Measurements from ENCODE around the gene GRID2.

The GRID2 gene

DNA sequence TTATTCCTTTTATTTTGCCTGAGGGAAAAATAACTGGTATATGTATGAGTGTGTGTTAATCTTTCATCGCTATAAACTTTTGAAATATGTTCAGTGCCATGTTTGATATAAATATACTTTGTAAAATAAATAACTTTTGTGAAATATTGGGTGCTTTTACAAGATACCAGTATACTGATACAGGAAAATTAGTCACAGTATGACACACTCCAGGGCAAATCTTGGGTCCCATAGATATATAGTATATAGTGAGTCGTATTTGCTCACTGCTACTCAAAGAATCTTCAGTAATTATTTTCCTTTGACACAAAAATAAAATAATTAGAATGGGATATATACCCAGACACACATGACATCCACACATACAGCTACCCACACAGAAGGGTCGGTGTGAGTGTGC lies 472.3 kb downstream of the GRID2 start:
- no peak for DNase-seq

GRCh38 chr4:92789741-92790140 lies 486.0 kb downstream of the GRID2 start:
- DNase-seq = no peak

DNA sequence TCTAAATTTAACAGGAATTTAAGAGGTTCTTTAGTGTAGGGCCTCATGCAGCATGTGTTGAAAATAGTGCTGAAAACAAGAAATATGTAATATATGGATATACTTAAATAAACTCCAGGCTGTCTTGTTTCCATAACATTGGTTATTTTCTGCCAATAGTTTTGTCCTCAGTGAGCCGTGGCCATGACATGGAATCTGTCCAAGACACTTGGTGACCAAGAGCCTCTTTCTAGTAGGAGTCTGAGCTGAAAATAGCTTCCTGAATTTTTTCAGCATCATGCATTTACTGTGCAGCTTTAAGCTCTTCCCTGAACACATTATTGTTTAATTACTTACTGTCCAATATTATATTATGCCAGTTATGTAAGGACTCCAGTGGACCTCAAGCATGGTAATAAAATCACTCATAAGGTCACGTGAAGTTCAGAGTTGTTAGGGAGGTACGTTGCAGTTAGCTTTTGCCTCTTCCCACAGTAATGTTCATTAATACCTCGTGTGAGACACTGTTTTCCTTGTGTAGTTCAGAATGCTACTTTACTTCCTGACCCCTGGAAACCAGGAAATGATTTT lies 488.2 kb downstream of the GRID2 start:
- no peak for DNase-seq

DNA sequence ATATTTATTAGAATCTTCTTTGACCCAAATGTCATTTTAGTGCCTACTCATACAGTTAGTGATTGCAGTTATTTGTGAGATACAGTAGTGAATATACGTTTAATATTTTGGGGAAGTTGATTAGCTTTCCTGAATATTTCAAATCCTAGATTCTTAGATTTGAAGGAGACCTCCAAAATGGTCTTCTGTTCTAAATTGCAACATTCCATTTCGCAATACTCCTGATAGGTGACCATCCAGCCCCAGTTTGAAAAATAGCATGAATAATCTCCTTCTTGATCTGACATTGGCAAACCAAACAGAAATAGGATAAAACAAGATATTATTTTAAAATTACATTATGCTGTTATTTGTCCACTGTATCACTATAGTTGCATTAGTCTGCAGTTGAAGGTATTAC lies 505.6 kb downstream of the GRID2 start:
- no peak for DNase-seq

DNA sequence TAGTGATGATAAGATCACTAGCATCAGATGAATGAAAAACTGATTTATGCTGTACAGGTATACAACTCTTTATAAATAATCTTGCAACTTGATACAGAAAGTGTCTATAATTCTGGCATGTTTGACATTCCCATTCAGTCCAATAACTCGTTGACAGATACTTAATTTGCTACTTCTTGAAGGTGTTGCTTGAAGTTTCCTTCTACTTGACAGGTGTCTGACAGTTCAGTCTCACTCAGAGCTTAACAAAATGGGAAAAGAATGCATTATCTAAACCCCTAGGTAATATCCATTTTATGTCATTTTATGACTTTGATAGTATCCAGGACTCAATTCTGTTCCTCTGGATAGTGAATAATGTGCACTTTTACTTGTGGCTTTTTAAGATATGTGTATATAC lies 508.9 kb downstream of the GRID2 start:
- no peak for DNase-seq

GRCh38 chr4:92814677-92815076 lies 510.9 kb downstream of the GRID2 start:
- DNase-seq = no peak

GRCh38 chr4:92825256-92825655 lies 521.5 kb downstream of the GRID2 start:
- DNase-seq = no peak

DNA sequence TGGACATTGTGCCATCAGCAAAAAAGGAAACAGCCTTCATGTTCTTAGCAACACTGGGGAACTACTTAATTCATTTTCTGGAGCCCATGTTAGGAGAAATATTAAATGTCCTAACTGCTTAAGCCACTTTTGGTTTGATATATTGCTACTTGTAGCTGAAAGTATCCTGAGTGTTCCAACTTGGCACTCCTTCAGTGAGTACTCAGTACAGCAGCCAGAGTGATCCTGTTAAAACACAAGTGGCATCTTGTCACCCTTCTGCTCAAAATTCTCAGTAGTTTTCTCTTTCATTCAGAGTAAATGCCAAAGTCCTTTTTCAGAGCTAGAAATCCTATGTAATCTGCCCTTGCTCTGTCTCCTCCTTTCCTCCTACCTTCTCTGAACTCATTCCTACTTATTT lies 522.0 kb downstream of the GRID2 start:
- DNase-seq = no peak

- no peak for DNase-seq
Observed at GRCh38 chr4:92830771-92831170, 527.0 kb downstream of the GRID2 start.

GRCh38 chr4:92840880-92841279 lies 537.1 kb downstream of the GRID2 start:
- DNase-seq = no peak

DNA sequence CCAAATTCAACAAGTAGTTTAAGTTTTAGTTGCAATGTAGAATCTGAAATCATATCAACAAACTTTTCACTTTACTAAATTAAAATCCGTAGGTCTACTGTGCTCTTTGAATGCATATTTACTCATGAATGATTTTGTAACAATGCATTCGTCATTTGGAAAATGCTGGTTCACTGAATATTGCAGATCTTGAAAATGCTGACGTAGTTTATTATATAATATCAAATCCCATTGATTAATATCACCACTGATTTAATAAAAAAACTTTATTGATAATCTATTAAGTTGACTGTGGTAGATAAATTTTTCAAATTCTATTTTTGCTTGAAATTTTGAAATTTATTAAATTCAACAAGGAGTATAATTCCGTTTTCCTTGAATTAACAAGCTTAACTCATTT lies 540.0 kb downstream of the GRID2 start:
- DNase-seq = no peak

DNA sequence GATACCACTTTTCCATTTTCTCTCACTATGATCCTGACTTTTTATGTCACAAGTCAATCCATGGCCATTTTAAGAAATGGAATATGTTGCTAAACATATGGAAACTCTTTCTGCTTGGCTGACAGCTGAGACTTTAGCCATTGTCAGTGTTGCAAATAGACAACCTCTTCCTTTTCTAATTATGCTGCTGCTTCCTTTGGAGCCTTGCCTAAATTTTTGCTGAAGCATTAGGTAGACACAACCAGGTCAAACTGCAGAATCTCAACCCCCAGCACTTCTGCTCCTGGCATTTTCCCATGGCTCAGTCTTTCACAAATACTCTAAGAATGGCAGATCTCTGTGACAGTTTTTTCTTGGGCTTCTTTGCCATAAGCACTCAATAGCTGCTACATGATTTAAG lies 543.3 kb downstream of the GRID2 start:
- no peak for DNase-seq

- no peak for DNase-seq
Observed at GRCh38 chr4:92862509-92862908, 558.7 kb downstream of the GRID2 start.

DNA sequence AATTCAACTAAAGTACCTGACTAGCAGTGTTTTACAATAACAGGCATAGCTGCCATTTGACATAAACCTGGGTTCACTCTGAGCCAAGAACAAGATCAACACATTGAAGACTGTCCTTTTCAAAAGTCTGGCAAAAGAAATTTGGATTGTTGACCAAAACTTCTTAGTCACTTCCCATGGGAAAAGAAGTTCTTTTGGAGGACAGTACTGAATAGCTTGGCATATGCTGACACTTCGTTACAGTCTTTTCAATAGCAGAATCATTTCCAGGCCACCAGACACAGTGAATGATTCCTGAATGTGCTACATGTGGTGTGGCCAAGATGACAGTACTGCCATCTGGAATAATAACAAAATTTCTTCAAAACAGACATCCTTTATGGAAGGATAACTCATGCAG lies 560.3 kb downstream of the GRID2 start:
- DNase-seq = no peak

DNA sequence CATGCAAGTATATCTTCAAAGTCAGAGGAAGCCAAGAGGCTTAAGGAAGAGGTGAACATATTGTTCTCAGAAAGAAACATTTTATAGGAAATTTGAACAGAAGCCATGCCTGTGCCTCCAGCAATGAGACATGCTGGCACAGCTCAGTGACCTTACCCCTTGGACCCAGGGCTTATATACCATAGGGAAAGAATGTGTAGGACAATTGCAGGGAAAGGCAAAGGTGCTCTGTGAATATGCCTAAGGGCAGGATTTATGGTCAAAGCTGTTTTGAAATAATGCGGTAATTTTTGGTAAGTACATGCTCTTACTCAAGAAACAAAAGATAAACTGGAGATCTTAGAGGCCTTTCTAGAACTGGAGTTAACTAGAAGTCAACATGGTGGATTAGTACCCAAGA lies 568.8 kb downstream of the GRID2 start:
- DNase-seq = no peak

DNA sequence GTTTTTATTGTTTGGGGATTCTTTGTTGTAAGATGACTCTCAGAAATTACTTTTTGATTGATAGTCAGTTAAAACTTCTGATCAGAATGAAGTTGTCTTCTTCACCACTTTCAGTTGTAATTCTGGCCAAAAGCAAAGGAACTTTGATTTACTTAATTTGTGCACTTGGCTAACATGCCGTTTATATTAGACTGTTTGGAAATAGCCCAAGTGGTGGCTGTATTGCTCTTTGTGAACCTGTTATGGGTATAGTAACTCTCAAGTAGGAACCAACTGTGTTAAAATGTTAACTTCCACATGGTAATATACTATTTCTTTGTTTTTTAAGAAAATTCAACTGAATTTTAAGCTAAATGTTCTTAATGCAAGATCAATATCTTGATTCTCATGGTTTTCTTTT lies 581.9 kb downstream of the GRID2 start:
- no peak for DNase-seq

DNA sequence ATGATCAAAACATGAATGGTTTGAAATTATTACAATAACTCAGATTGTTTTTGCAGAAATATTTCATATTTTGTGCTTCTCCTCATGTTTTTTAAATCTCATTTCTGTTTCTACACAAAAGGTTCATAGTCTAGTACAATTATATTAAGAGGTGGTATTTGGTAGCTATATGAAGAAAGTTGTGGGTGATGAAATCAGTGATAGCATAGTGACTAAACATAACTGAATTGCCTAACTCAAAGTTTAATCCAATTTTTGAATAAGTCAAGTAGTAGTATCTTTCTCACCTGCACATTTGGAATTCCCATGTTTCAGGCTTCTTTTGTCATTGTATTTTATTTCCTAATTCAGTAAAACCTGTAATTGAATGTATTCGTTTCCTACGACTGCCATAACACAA lies 648.7 kb downstream of the GRID2 start:
- DNase-seq = no peak

GRCh38 chr4:92952897-92953296 lies 649.1 kb downstream of the GRID2 start:
- DNase-seq = no peak

DNA sequence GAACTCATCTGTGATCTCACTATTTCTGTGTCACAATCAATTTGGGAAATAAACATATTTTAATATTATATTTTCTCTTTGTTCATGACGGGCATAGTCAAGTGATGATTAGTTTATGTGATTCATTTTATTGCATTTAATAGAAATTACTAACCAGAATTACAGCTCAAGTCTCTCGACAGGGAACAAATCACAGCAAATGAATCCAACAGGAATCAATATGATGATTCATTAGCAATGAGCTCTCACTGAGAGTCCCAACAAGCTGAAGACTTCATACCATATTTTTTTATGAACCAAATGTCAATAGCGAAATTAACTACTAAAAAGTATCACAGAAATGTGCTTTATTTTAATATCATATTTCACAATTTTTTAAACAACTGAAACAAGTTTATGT lies 649.7 kb downstream of the GRID2 start:
- DNase-seq = no peak

DNA sequence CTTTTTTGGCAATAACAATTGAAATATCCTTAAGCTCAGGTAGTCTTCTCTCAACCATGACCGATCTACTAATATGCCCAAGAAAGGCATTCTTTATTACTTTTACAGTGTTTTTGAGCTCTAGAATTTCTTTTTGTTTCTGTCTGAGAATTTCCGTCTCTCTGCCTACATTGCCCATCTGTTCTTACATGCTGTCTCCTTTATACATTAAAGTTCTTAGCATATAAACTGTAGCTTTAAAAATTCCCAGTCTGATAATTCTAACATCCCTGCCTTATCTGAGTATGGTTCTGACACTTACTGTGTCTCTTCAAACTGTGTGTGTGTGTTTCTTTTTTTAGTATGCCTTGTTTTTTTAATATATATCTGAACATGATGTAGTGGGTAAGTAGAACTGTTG lies 658.1 kb downstream of the GRID2 start:
- no peak for DNase-seq

- no peak for DNase-seq
Observed at GRCh38 chr4:92962831-92963230, 659.1 kb downstream of the GRID2 start.

DNA sequence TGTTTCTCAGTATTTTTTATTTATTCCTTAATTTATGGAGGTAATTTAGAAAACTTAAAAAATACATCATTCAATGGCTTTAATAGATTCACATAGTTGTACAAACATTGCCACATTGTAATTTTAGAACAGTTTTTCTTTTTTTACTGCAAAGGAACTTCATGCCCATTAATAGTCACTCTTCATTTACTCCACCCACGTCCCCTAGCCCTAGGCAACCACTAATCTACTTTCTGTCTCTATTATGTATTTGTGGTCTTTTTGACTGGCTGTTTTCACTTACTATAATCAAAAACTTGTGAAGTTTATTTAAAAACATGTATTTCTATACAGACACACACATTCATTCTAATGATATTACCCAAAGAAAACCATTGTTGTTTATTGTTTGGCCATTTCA lies 664.8 kb downstream of the GRID2 start:
- DNase-seq = no peak

DNA sequence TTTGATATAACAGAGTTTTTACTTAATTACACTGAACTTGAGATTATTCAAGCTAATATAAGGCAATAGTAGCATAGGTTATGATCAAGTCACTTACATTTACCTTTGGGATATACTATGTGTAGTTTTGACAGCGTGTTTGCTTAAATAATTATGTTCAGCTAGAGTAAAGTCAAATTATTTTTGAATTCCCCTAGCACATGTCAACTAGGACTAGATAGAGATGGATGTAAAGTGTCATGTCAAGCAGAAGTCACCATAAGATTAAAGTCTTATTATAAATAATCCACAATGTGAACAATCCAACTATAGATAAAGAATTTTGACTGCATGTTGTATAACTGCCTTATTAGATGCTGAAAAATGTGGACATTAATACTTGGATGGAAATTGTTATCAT lies 665.2 kb downstream of the GRID2 start:
- DNase-seq = no peak

- DNase-seq = no peak
Observed at GRCh38 chr4:92969650-92970379, 666.0 kb downstream of the GRID2 start.

DNA sequence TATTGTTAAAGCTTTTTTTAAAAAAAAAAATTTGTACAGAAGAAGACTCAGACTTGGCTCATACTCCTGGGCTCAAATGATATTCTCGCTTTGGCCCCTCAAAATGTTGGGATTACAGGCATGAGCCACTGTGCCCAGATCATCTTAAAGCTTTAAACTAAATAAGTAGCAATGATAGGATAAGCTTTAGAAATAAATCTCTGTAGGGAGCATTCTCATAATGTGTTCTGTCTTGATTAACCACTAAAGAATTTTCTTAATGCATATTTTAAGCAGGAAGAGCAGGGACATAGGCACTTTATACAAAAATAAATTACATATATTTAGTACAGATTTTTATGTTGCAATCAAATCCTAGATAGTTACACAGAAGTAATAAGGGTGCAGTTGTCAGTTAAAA lies 667.2 kb downstream of the GRID2 start:
- DNase-seq = no peak
